NCI-H146 (cell line): ENCODE measurements around the gene ILKAP.
A peak's percentile ranks its signal among the peaks of the same experiment; 100 is the strongest.

Source experiments
- DNase-seq: peaks from one replicate; lab custom pipeline; 2025; lab: John Stamatoyannopoulos, UW

ILKAP gene

GRCh38 chr2:238236571-238236970 is 33.1 kb upstream of the ILKAP start:
- DNase-seq, result no peak

- no peak for DNase-seq
Observed at GRCh38 chr2:238235856-238236255, 32.4 kb upstream of the ILKAP start.

DNA sequence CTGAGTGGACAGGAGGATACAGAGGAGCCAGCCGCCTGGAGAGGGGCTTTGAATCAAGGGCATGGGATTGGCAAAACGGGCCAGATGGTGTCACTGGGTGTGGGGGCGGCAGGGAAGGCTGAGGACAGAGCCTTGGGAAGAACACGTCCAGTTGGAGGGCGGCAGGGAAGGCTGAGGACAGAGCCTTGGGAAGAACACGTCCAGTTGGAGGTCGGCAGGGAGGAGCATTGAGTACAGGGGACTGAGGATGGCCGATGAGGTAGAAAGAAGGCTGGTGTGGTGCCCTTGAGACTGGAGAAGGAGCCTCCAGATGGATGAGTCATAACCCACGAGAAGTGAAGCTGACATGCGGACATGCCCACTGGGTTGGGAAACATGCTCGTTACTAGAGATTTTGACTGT is 31.8 kb upstream of the ILKAP start:
- DNase-seq, result no peak

DNA sequence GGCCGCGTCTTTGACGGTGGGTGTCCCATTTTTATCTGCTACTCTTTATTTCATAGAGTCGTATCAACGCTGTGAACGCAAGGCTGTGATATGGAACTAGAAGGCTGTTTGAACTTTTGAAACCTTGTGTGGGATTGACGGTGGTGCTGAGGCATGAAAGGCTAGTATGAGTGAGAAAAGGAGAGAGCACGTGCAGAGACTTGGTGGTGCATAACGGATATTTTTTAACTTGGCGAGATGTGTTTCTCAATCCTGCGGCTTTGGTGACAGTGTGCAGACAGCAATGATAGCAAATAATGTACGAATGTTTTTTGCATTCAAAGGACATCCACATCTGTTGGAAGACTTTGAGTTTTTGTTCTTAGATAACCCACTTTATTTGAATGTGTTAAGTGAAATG is 30.1 kb upstream of the ILKAP start:
- no peak for DNase-seq

DNA sequence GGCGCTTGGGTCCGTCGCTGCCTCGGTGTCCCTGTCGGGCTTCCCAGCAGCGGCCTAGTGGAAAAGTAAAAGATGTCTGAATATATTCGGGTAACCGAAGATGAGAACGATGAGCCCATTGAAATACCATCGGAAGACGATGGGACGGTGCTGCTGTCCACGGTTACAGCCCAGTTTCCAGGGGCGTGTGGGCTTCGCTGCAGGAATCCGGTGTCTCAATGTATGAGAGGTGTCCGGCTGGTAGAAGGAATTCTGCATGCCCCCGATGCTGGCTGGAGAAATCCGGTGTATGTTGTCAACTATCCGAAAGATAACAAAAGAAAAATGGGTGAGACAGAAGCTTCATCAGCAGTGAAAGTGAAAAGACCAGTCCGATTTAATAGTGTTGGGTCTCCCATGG is 28.3 kb upstream of the ILKAP start:
- no peak for DNase-seq

- DNase-seq, result peak; percentile 81
Observed at GRCh38 chr2:238231251-238231793, 27.8 kb upstream of the ILKAP start.

DNA sequence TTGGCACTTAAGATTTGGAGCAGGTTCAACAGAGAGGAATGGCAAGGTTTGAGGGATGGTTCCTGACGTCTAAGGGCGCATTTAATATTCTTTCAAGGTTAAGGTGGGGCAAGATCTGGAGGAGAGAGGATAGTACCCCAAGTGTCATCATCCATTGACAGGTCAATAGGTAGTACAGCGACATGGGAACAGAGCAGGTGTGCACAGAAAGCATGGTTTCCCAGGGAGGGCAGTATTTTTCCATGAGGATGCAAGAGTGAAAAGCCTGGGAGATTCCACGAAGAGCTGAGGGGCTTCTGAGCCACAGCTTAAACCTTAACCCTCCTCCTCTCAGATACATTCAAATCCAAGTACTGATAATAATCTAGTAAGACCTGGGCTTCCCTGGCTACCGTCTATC is 27.2 kb upstream of the ILKAP start:
- DNase-seq, result no peak

GRCh38 chr2:238228700-238229099 is 25.2 kb upstream of the ILKAP start:
- DNase-seq, result no peak

- no peak for DNase-seq
Observed at GRCh38 chr2:238227587-238228032, 24.1 kb upstream of the ILKAP start.

GRCh38 chr2:238226698-238227586 is 23.4 kb upstream of the ILKAP start:
- DNase-seq, result no peak

DNA sequence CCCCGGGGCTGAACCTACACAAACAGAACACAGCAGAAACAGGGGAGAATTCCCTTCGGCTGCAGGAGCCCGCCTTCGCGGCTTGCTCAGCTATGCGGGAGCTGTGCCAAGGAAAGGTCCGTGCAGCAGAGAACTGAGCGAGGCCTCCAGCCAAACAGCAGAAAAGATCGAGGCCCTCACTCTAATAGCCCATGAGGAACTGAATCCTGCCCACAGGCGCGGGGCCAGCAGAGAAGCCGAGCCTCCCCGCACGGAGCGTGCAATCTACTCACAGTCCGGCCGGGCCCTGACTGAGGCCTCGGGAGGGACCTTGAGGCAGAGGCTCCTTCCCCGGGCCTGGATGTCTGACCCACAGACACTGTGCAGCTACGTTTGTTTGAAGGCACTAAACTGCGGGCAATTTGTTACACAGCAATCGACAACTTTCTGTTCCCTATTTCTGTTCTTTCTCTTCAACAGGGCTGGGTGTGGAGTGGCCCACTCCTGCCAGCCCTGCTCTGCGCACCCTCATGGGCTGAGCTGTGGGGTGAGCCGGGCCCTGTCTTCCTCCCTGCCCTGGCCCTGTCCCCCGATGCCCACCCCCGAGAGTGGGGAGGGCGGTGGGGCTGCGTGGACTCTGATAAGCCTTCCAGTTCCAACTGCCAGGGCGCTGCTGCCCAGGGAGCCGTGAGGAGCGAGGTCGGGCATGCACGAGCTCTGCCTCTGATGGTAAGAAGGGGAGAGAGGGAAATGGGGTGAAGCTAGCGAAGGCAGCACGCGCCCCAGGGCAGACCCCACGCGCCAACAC is 22.6 kb upstream of the ILKAP start:
- DNase-seq, result no peak

- DNase-seq, result no peak
Observed at GRCh38 chr2:238225121-238225520, 21.6 kb upstream of the ILKAP start.

DNA sequence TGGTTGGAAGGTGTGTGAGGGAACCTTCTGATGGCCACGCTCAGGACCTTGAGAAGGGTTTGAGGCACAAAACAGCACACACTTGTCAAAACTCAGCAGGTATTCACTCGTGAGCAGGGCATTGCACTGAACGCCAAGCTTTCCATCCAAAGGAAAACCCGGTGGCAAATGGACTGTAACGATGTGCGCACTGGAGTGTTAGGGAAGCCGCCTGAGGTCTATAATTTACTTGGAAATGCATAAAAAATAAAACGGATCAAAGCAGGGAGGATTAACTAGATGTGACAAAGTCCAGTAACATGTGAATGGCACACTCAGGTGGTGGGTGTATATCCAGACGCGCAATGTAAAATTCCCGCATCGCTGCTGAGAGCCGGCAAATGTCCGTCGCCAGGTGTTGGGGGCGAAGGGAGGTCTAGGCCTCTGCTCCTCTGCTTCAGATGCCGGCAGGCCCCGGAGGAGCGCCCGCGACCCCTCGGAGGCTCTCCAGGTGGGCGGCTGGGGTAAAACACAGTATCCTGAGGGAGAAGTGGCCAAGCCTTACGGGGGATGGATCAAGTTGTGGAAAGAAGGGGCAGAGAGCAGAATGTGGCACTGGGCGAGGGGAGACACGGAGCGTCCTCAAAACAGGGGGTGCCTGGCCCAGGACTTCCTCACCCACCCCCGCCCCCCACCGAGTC is 21.0 kb upstream of the ILKAP start:
- no peak for DNase-seq

DNA sequence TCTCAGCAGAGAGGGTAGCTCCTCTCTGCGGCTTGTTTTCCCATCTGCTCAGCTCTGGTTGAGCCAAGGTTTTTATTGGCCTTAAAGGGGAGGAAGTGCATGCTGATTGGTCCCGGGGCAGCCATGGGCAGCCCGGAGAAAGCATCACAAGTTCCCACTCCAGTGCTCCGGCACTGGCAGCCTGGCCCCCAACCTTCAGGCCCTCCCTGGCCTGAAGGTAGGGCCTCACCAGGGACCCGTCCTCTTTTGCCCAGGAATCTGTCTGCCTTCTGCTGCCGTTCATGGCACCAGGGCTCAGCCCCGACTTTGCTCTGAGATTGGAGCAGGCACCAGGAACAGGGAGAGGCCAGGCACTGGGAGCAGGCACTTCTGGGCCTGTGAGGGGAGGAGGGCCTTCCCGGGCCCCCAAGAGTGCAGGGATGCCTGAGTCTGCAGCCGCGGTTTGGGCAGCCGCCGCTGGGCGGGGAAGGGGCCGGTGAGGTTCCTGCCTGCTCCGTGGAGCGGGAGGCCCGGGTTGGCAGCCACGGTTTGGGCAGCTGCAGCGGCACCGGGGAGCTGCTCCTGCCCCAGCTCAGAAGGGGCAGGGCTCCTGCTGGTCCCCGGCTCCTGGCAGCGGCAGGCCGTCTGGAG is 17.5 kb upstream of the ILKAP start:
- DNase-seq, result peak; percentile 64

DNA sequence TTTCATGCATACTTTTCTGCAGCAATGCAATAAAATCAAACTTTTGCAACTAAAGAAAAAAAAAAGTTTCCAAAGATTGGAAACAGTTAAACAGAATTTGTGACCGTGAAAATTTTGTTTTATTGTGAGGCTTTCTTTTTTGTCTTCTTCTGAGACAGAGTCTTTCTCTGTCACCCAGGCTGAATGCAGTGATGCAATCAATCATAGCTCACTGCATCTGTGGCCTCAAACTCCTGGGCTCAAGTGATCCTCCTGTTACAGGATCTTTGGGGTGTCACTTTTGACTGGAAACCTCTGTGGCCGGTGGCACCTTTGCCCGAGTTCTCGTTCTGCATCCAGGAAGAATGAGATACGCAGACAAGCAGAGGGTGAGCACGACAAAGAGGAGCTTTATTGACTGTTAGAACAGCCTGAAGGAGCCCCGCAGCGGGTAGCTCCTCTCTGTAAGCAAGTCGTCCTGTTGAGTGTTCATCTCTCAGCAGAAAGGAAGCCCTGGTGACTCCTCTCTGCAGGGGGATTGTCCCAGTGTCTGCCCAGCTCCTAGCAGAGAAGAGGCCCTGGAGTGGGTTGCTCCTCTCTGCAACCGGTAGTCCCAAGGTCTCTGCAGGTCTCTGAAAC is 16.9 kb upstream of the ILKAP start:
- no peak for DNase-seq

- DNase-seq, result no peak
Observed at GRCh38 chr2:238216651-238217184, 13.2 kb upstream of the ILKAP start.

DNA sequence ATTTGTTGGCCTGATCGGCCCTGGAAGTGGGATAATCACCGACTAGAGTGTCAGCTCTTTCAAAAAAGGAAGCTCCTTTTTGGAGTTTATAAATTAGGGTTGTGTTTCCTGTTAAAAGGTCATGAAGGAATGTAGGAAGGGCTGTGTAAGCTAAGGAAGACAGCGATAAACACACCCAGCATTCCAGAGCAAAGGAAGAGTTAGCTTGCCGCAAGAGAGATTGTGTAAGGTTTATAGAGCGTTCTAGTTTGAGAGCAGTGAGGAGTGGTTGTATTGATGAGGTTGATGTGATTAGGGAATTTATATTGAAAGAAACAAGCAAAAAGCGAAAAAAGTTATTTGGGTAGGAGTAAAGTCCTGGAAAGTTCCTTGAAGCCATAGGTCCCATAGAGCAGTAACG is 3.5 kb upstream of the ILKAP start:
- DNase-seq, result no peak

- DNase-seq, result no peak
Observed at GRCh38 chr2:238203973-238204683, 633 bp upstream of the ILKAP start.

- peak; percentile 24 for DNase-seq
Observed at GRCh38 chr2:238202326-238203093, 985 bp downstream of the ILKAP start.

GRCh38 chr2:238190445-238190844 is 13.1 kb downstream of the ILKAP start:
- DNase-seq, result no peak
